ENCODE measurements around the gene ATP8B2. TPM values are rescaled to one million over a fixed set of nuclear protein-coding genes. Genes with fewer than 3 reads are reported as not detected.

ATP8B2 gene
- total RNA-seq, 1 donor from 2014 or later = 49.4 TPM

GRCh38 chr1:154344977-154345837 lies 19.9 kb downstream of the ATP8B2 start:
- intact Hi-C loops (cut with micrococcal nuclease) = no loop called here
- Mint-ChIP-seq H3K4me3 (peak overlapping the region; percentile 64), H3K4me1 (peaks cover 53% of the 10 kb centered on the region), H3K36me3 (ENCODE audit: low read depth) (peaks cover 75% of the 10 kb centered on the region), H3K9me3 (no peaks in the 10 kb centered on the region), H3K27ac (no peak overlapping the region), H3K27me3 (no peaks in the 10 kb centered on the region)
- DNase-seq = peak; percentile 92

GRCh38 chr1:154346276-154346917 lies 21.1 kb downstream of the ATP8B2 start:
- Mint-ChIP-seq H3K36me3 (ENCODE audit: low read depth) (peaks cover 63% of the 10 kb centered on the region), H3K27ac (no peak overlapping the region), H3K4me3 (no peak overlapping the region), H3K9me3 (no peaks in the 10 kb centered on the region), H3K27me3 (no peaks in the 10 kb centered on the region), H3K4me1 (peaks cover 46% of the 10 kb centered on the region)
- peak; percentile 55 for DNase-seq
- intact Hi-C loops (cut with micrococcal nuclease) = no loop called here

- Mint-ChIP-seq H3K9me3 (no peaks in the 10 kb centered on the region), H3K27me3 (no peaks in the 10 kb centered on the region), H3K4me3 (no peak overlapping the region), H3K36me3 (ENCODE audit: low read depth) (peaks cover 55% of the 10 kb centered on the region), H3K27ac (no peak overlapping the region), H3K4me1 (peaks cover 39% of the 10 kb centered on the region)
- intact Hi-C loops (cut with micrococcal nuclease) = no loop called here
- no peak for DNase-seq
Measured at GRCh38 chr1:154347961-154348360, 22.6 kb downstream of the ATP8B2 start.

- Mint-ChIP-seq H3K4me3 (no peak overlapping the region), H3K27ac (no peak overlapping the region), H3K4me1 (peaks cover 39% of the 10 kb centered on the region), H3K27me3 (no peaks in the 10 kb centered on the region), H3K9me3 (no peaks in the 10 kb centered on the region), H3K36me3 (ENCODE audit: low read depth) (peaks cover 49% of the 10 kb centered on the region)
- peak; percentile 55 for DNase-seq
- intact Hi-C loops (cut with micrococcal nuclease) = no loop called here
Measured at GRCh38 chr1:154348429-154349076, 23.2 kb downstream of the ATP8B2 start.

GRCh38 chr1:154349121-154349520 lies 23.8 kb downstream of the ATP8B2 start:
- intact Hi-C loops (cut with micrococcal nuclease) = no loop called here
- H3K36me3 Mint-ChIP-seq (ENCODE audit: low read depth) = peaks cover 43% of the 10 kb centered on the region
- H3K27ac Mint-ChIP-seq = no peak overlapping the region

GRCh38 chr1:154350383-154350782 lies 25.1 kb downstream of the ATP8B2 start:
- intact Hi-C loops (cut with micrococcal nuclease) = loop anchor here (5.0 kb wide), 2 partner anchors 37 to 112 kb away; no protein-coding TSS in a partner anchor
- DNase-seq = no peak
- Mint-ChIP-seq H3K27ac (no peak overlapping the region), H3K4me1 (peaks cover 33% of the 10 kb centered on the region), H3K4me3 (no peak overlapping the region), H3K9me3 (no peaks in the 10 kb centered on the region), H3K36me3 (ENCODE audit: low read depth) (peaks cover 32% of the 10 kb centered on the region), H3K27me3 (no peaks in the 10 kb centered on the region)

More at GRCh38 chr1:154349121-154349520, 23.8 kb downstream of the ATP8B2 start:
- DNase-seq = no peak
- Mint-ChIP-seq H3K4me1 (peaks cover 39% of the 10 kb centered on the region), H3K27me3 (no peaks in the 10 kb centered on the region), H3K4me3 (no peak overlapping the region), H3K9me3 (no peaks in the 10 kb centered on the region)

- intact Hi-C loops (cut with micrococcal nuclease) = loop anchor here (2.0 to 5.0 kb wide), 3 partner anchors 36 to 111 kb away; no protein-coding TSS in a partner anchor
- peaks cover 27% of the 10 kb centered on the region for H3K36me3 Mint-ChIP-seq (ENCODE audit: low read depth)
- no peaks in the 10 kb centered on the region for H3K9me3 Mint-ChIP-seq
- no peak overlapping the region for H3K27ac Mint-ChIP-seq
- peaks cover 28% of the 10 kb centered on the region for H3K4me1 Mint-ChIP-seq
- DNase-seq = no peak
- no peak overlapping the region for H3K4me3 Mint-ChIP-seq
- no peaks in the 10 kb centered on the region for H3K27me3 Mint-ChIP-seq
Measured at GRCh38 chr1:154351363-154352068, 26.2 kb downstream of the ATP8B2 start.

- Mint-ChIP-seq H3K9me3 (no peaks in the 10 kb centered on the region), H3K36me3 (ENCODE audit: low read depth) (peaks cover 23% of the 10 kb centered on the region), H3K4me3 (peak overlapping the region; percentile 87), H3K27ac (peak overlapping the region; percentile 34), H3K27me3 (no peaks in the 10 kb centered on the region), H3K4me1 (peaks cover 25% of the 10 kb centered on the region)
- DNase-seq = no peak
- intact Hi-C loops (cut with micrococcal nuclease) = loop anchor here (2.0 to 5.0 kb wide), 3 partner anchors 35 to 110 kb away; no protein-coding TSS in a partner anchor
Measured at GRCh38 chr1:154352245-154352580, 26.9 kb downstream of the ATP8B2 start.

- H3K4me3 Mint-ChIP-seq = peak overlapping the region; percentile 87
- intact Hi-C loops (cut with micrococcal nuclease) = loop anchor here (1.0 to 5.0 kb wide), 4 partner anchors 27 to 109 kb away; no protein-coding TSS in a partner anchor
- H3K36me3 Mint-ChIP-seq (ENCODE audit: low read depth) = peaks cover 19% of the 10 kb centered on the region
- peaks cover 23% of the 10 kb centered on the region for H3K4me1 Mint-ChIP-seq
- no peaks in the 10 kb centered on the region for H3K9me3 Mint-ChIP-seq
- peak; percentile 80 for DNase-seq
- no peaks in the 10 kb centered on the region for H3K27me3 Mint-ChIP-seq
- H3K27ac Mint-ChIP-seq = peak overlapping the region; percentile 65
Measured at GRCh38 chr1:154352581-154353459, 27.5 kb downstream of the ATP8B2 start.

- Mint-ChIP-seq H3K9me3 (no peaks in the 10 kb centered on the region), H3K27me3 (no peaks in the 10 kb centered on the region), H3K36me3 (ENCODE audit: low read depth) (peaks cover 15% of the 10 kb centered on the region), H3K4me1 (peaks cover 23% of the 10 kb centered on the region), H3K27ac (peak overlapping the region; percentile 65), H3K4me3 (peak overlapping the region; percentile 87)
- peak; percentile 79 for DNase-seq
- intact Hi-C loops (cut with micrococcal nuclease) = loop anchor here (1.0 to 5.0 kb wide), 4 partner anchors 27 to 109 kb away; no protein-coding TSS in a partner anchor
Measured at GRCh38 chr1:154353460-154353904, 28.2 kb downstream of the ATP8B2 start.

GRCh38 chr1:154353966-154354365 lies 28.6 kb downstream of the ATP8B2 start:
- H3K4me1 Mint-ChIP-seq = peaks cover 23% of the 10 kb centered on the region
- H3K27me3 Mint-ChIP-seq = no peaks in the 10 kb centered on the region
- H3K36me3 Mint-ChIP-seq (ENCODE audit: low read depth) = peaks cover 11% of the 10 kb centered on the region
- no peak overlapping the region for H3K4me3 Mint-ChIP-seq
- H3K27ac Mint-ChIP-seq = peak overlapping the region; percentile 2
- H3K9me3 Mint-ChIP-seq = no peaks in the 10 kb centered on the region
- intact Hi-C loops (cut with micrococcal nuclease) = loop anchor here (1.0 to 5.0 kb wide), 4 partner anchors 28 to 108 kb away; no protein-coding TSS in a partner anchor
- DNase-seq = no peak

- Mint-ChIP-seq H3K4me3 (no peak overlapping the region), H3K36me3 (ENCODE audit: low read depth) (no peaks in the 10 kb centered on the region), H3K9me3 (peaks cover 3% of the 10 kb centered on the region), H3K27ac (no peak overlapping the region), H3K27me3 (no peaks in the 10 kb centered on the region), H3K4me1 (peaks cover 10% of the 10 kb centered on the region)
- DNase-seq = no peak
- intact Hi-C loops (cut with micrococcal nuclease) = no loop called here
Measured at GRCh38 chr1:154358519-154358918, 33.2 kb downstream of the ATP8B2 start.

Data from activated CD4-positive, alpha-beta T cell treated with anti-CD3 and anti-CD28 coated beads, Interleukin-2, amount 10 ng/mL, durations not matched to agents 24 days and 14 days (primary cell).